GM06990 (cell line): Measurements from ENCODE around the gene PEX14.

ENCODE experiments used
- DNase-seq: peaks from one replicate; pipeline ENCODE4 v3.0.0-alpha.2; 2011; ENCODE audit not compliant: insufficient read length; ENCODE audit errors: extremely low read depth
- H3K27me3 ChIP-seq: replicated peaks from 2 replicates; pipeline ENCODE4 v1.6.0; 2011; ENCODE audit warnings: low read length; ENCODE audit not compliant: control insufficient read depth, insufficient read depth
- H3K36me3 ChIP-seq: 2 replicates; pipeline ENCODE4 v1.5.1; 2011; ENCODE audit warnings: low read length; ENCODE audit not compliant: control insufficient read depth, insufficient read depth
- H3K4me3 ChIP-seq: replicated peaks from 2 replicates; pipeline ENCODE4 v1.5.1; 2011; ENCODE audit warnings: low read depth, mild to moderate bottlenecking, control low read depth, low read length
- TF ChIP-seq, protein P1 (sequence below): IDR thresholded peaks from 2 replicates; pipeline ENCODE4 v1.5.1; 2011; ENCODE audit warnings: low read length, control low read depth, mild to moderate bottlenecking, inconsistent platforms; ENCODE audit not compliant: insufficient read depth, poor library complexity, severe bottlenecking

PEX14 gene

DNA sequence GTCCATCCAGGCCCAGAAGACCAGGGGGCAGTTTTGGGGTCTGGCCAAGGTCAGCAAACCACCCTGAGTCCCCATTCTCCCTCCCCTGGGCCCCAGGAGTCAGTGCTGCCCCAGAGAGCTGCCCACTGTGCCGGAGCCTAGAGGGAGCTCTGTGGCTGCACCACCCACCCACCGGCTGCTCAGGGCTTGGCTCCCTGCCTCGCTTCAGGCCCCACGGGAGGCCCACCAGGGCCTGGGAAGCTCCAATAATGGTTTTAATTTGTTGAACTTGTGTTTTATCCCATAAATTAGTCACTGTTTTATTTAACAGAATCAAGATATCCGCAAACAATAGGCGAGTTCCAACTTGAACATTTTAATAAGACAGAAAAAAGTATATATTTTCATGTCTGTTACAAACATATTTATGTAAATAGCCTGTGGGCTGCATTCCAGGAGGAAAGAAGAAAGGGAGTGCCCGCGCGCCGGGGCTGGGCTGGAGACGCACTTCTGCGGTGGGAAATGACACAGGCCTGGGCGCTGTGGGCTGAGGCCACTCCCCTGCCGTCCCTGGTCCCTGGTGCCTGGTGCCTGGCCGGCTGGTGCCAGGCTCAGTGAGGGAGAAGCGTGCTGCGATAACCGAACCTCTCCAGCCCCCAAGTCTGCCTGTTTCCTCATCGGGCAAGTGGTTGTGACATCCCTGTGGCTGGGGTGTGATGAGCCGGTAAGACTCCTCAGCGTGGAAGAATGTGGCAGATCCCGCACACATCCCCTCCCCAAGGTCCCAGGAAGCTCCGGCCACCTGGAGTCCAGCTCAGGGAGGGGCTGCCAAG lies 160.5 kb downstream of the PEX14 start:
- DNase-seq, result no peak
- TF ChIP-seq, protein P1, sequence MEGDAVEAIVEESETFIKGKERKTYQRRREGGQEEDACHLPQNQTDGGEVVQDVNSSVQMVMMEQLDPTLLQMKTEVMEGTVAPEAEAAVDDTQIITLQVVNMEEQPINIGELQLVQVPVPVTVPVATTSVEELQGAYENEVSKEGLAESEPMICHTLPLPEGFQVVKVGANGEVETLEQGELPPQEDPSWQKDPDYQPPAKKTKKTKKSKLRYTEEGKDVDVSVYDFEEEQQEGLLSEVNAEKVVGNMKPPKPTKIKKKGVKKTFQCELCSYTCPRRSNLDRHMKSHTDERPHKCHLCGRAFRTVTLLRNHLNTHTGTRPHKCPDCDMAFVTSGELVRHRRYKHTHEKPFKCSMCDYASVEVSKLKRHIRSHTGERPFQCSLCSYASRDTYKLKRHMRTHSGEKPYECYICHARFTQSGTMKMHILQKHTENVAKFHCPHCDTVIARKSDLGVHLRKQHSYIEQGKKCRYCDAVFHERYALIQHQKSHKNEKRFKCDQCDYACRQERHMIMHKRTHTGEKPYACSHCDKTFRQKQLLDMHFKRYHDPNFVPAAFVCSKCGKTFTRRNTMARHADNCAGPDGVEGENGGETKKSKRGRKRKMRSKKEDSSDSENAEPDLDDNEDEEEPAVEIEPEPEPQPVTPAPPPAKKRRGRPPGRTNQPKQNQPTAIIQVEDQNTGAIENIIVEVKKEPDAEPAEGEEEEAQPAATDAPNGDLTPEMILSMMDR, result no peak
- Histone ChIP-seq H3K36me3 (no peaks in the 10 kb centered on the region; the same call in 1 of the 2 replicates), H3K27me3 (no peaks in the 10 kb centered on the region), H3K4me3 (no peak overlapping the region)

DNA sequence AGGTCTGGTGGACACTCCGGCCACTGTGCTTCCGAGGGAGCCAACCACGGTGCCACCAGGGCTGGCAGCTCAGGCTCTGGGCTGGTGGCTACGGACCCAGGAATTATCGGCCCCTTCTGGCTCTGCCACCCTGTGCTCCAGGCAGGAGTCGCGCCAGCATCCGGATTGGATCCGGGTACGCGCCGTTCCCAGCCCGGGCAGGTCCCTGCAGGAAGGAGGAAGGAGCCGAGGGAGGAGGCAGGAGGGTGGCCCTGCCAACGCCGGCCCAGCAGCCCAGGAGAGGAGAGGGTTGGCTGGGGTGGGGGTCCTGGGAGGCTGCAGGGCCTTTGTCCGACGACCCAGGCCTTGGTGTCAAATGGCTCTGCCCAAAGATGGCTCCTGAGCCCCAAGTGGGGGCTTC lies 161.2 kb downstream of the PEX14 start:
- Histone ChIP-seq H3K36me3 (no peaks in the 10 kb centered on the region; the same call in 1 of the 2 replicates), H3K4me3 (no peak overlapping the region), H3K27me3 (no peaks in the 10 kb centered on the region)
- no peak for DNase-seq
- TF ChIP-seq, protein P1, result no peak

DNA sequence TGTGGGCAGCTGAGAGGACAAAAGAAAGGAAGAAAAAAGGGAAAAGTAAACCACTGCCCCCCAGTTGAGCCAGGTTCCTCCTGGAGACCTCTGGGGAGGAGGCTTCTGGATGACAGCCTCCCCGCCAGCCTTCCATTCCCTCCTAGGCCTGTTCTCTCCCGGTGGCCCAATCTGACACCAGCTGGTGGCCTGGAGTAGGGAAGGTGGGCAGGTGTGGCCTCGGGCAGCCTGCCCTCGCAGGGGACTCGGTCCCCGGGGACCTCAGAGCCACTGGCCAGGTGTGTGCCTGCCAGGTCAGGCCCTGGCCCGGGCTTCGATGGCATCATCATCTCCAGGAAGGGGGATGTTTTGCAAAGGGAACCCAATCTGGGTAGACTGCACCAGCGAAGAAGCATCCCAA lies 162.7 kb downstream of the PEX14 start:
- H3K36me3 ChIP-seq, result no peaks in the 10 kb centered on the region; the same call in 1 of the 2 replicates
- no peaks in the 10 kb centered on the region for H3K27me3 ChIP-seq
- TF ChIP-seq, protein P1, result no peak
- H3K4me3 ChIP-seq, result no peak overlapping the region
- no peak for DNase-seq

DNA sequence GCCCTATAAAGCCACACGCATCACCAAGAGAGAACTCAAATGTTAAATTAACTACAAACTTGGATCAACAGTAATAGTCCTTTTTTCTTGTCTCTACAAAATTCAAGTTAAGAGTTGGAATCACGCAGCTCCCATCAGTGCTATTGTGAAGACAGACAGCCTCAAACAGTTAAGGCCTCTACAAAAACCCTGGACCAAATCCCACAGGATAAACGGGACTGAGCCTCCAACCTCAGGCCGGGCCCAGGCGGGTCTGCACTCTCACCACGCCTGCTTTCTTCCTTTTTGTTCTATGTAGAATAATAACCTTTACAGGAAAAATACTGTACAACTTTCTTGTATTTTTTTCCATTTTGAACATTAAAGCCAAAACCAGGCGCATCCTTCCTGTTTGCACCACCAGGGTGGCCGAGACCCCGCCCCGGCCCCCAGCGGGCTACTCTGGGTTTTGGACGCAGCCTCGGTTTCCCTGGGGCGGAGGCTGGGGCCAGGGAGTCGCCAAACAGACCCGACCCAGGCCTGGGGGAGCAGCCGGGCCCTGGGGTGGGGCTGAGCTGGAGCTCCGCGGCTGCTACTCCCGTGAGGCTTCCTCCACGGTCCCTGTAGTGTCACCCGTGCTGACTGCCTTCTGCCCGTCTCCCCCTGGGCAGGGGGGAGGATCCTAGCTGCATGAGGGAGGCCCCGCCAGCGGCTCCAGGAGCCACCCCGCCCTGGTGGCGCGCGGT lies 163.2 kb downstream of the PEX14 start:
- Histone ChIP-seq H3K4me3 (no peak overlapping the region), H3K27me3 (no peaks in the 10 kb centered on the region), H3K36me3 (no peaks in the 10 kb centered on the region; the same call in 1 of the 2 replicates)
- no peak for DNase-seq
- TF ChIP-seq, protein P1, result no peak

DNA sequence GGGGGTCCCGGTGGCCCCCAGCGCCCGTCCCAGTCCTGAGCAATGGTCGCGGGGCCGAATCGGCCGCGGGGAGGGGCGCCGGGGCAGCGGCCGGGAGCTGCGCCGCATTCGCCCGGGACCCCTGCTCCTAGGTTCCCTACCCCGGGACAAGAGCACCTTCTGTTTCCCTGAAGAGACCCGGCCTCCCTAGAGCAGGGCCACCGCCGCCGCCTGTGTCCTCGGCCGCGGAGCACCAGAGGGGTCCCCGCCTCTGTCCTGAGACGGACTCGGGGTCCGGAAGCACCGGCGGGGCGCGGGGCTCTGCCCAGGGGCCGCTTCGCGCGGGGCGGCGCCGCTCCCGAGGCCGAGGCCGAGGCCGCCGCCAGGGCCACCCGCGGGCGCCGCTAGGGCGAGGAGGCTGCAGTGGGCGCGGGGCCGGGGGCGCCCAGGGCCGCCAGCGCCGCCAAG lies 163.8 kb downstream of the PEX14 start:
- TF ChIP-seq, protein P1, result no peak
- Histone ChIP-seq H3K27me3 (no peaks in the 10 kb centered on the region), H3K36me3 (peaks cover 2% of the 10 kb centered on the region), H3K4me3 (no peak overlapping the region)
- no peak for DNase-seq
